Measurements from ENCODE around the gene IGFBP7.

- TF ChIP-seq POLR2AphosphoS5 (IDR thresholded peaks at IDR 0.05; ENCODE audit: low read depth, low read length) (no peak), TAF1 (IDR thresholded peaks at IDR 0.05; ENCODE audit: borderline replicate concordance, insufficient read depth, low read length) (no peak), REST (IDR thresholded peaks at IDR 0.05; ENCODE audit: insufficient read depth in 1 of 2, low read depth in 2 of 2, low read length in 2 of 2) (no peak), FOXP2 (optimal IDR thresholded peaks at IDR 0.05; ENCODE audit: borderline replicate concordance, extremely low read depth, extremely low read length, insufficient read depth) (no peak), SIN3A (IDR thresholded peaks at IDR 0.05; ENCODE audit: borderline replicate concordance, insufficient read depth, low read length) (no peak)
Measured at GRCh38 chr4:57129477-57129876, 19.3 kb upstream of the IGFBP7 start.
